Fibroblast of skin of right biceps (primary cell): ENCODE results near the gene IL1RAPL2.
"Not testable (repeated sequence)": the region's sequence is repeated elsewhere in the genome, so short reads cannot be mapped to it uniquely, and the experiment has no call there.

Source experiments
- DNase-seq: peaks from one replicate; pipeline ENCODE4 v3.0.0-alpha.2; 2013

Gene IL1RAPL2

GRCh38 chrX:105645667-105646357 is 1079.8 kb downstream of the IL1RAPL2 start:
- DNase-seq, result peak; percentile 1

GRCh38 chrX:105646592-105647372 is 1080.8 kb downstream of the IL1RAPL2 start:
- no peak for DNase-seq

GRCh38 chrX:105647749-105648148 is 1081.8 kb downstream of the IL1RAPL2 start:
- no peak for DNase-seq

- no peak for DNase-seq
These were observed 1082.7 kb downstream of the IL1RAPL2 start for GRCh38 chrX:105648732-105649131.

- no peak for DNase-seq
These were observed 1084.6 kb downstream of the IL1RAPL2 start for GRCh38 chrX:105650577-105650976.

GRCh38 chrX:105650986-105651385 is 1085.0 kb downstream of the IL1RAPL2 start:
- DNase-seq, result peak; percentile 3

- peak; percentile 3 for DNase-seq
These were observed 1087.9 kb downstream of the IL1RAPL2 start for GRCh38 chrX:105653891-105654290.

- peak; percentile 5 for DNase-seq
These were observed 1092.1 kb downstream of the IL1RAPL2 start for GRCh38 chrX:105658136-105658535.

- no peak for DNase-seq
These were observed 1096.2 kb downstream of the IL1RAPL2 start for GRCh38 chrX:105662248-105662647.

GRCh38 chrX:105664243-105664642 is 1098.2 kb downstream of the IL1RAPL2 start:
- no peak for DNase-seq

GRCh38 chrX:105684288-105684687 is 1118.3 kb downstream of the IL1RAPL2 start:
- not testable (repeated sequence) for DNase-seq

GRCh38 chrX:105694839-105695238 is 1128.8 kb downstream of the IL1RAPL2 start:
- DNase-seq, result no peak

GRCh38 chrX:105695451-105695850 is 1129.5 kb downstream of the IL1RAPL2 start:
- peak; percentile 58 for DNase-seq

- no peak for DNase-seq
These were observed 1130.9 kb downstream of the IL1RAPL2 start for GRCh38 chrX:105696870-105697269.

- DNase-seq, result no peak
These were observed 1132.2 kb downstream of the IL1RAPL2 start for GRCh38 chrX:105697984-105698781.

GRCh38 chrX:105700331-105700730 is 1134.3 kb downstream of the IL1RAPL2 start:
- no peak for DNase-seq

GRCh38 chrX:105701310-105702052 is 1135.5 kb downstream of the IL1RAPL2 start:
- no peak for DNase-seq

GRCh38 chrX:105703876-105704275 is 1137.9 kb downstream of the IL1RAPL2 start:
- no peak for DNase-seq

GRCh38 chrX:105706041-105706440 is 1140.0 kb downstream of the IL1RAPL2 start:
- DNase-seq, result peak; percentile 24

- DNase-seq, result no peak
These were observed 1145.8 kb downstream of the IL1RAPL2 start for GRCh38 chrX:105711805-105712204.

- DNase-seq, result no peak
These were observed 1149.7 kb downstream of the IL1RAPL2 start for GRCh38 chrX:105715746-105716145.

GRCh38 chrX:105723966-105724735 is 1158.2 kb downstream of the IL1RAPL2 start:
- no peak for DNase-seq
